Kidney (tissue), 14 donors: Measurements from ENCODE around the gene LARP1. TPM values are rescaled to one million over a fixed set of nuclear protein-coding genes. Genes with fewer than 3 reads are reported as not detected.
"Not testable (repeated sequence)": the region's sequence is repeated elsewhere in the genome, so short reads cannot be mapped to it uniquely, and the experiment has no call there.

Experiments used
- DNase-seq, 5 donors: peaks; one replicate each; pipeline ENCODE4 v3.0.0-alpha.2; 2013 to 2020
- FAIRE-seq: peaks from 2 replicates; lab custom pipeline; 2012; peaks lifted over from hg19 to GRCh38; lab: Jason Lieb, UNC
- H3K27ac ChIP-seq, 2 donors: one replicate each; pipeline ENCODE4 v1.7.0; 2013; ENCODE audit warnings: low read depth in 2 of 2, low read length in 2 of 2, inconsistent platforms in 1 of 2
- H3K27me3 ChIP-seq: one replicate; pipeline ENCODE4 v1.7.1; 2013; ENCODE audit warnings: low read length, inconsistent platforms; ENCODE audit not compliant: control insufficient read depth, insufficient read depth
- H3K36me3 ChIP-seq, 3 donors: one replicate each; pipeline versions ENCODE4 v1.7.0 to v1.7.1; 2013; ENCODE audit warnings: low read length in 3 of 3, control low read depth in 1 of 3, inconsistent platforms in 1 of 3; ENCODE audit not compliant: insufficient read depth in 3 of 3, control insufficient read depth in 2 of 3
- H3K4me1 ChIP-seq, 3 donors: one replicate each; pipeline versions ENCODE4 v1.7.0 to v1.7.1; 2013; ENCODE audit warnings: low read length in 3 of 3, inconsistent platforms in 1 of 3, low read depth in 1 of 3; ENCODE audit not compliant: control insufficient read depth in 2 of 3, insufficient read depth in 2 of 3
- H3K4me3 ChIP-seq, 3 donors: one replicate each; pipeline versions ENCODE4 v1.7.0 to v1.8.1; 2013; ENCODE audit warnings: low read length in 3 of 3, control low read depth in 1 of 3, inconsistent platforms in 1 of 3
- H3K9ac ChIP-seq, 3 donors: one replicate each; pipeline versions ENCODE4 v1.7.0 to v1.7.1; 2013; ENCODE audit warnings: low read length in 3 of 3, control low read depth in 1 of 3, inconsistent platforms in 1 of 3
- H3K9me3 ChIP-seq, 3 donors: one replicate each; pipeline versions ENCODE4 v1.7.0 to v1.7.1; 2013; ENCODE audit warnings: low read length in 3 of 3, control low read depth in 1 of 3, inconsistent platforms in 1 of 3; ENCODE audit not compliant: control insufficient read depth in 2 of 3, insufficient read depth in 1 of 3
- CTCF ChIP-seq: IDR thresholded peaks from 3 replicates; pipeline ENCODE4 v1.5.1; 2012; ENCODE audit warnings: mild to moderate bottlenecking, moderate library complexity, borderline replicate concordance; ENCODE audit not compliant: insufficient read depth; ENCODE audit errors: extremely low read depth
- intact Hi-C: fragments of 100-400 bp; cut with DNase I; formaldehyde crosslinking; loops from one replicate; pipeline ENCODE4 v1.11.1; 2022
- polyA plus RNA-seq: library from polyadenylated mRNA; stranded (reverse); fragments of 350-450 nt; fragmentation: Illumina TruSeq; extraction: RNeasy Lipid Tissue Mini Kit (QIAGEN cat#74804); gene quantifications from one replicate; pipeline ENCODE4 v1.2.3, GENCODE V29; 2014; ENCODE audit warnings: low read depth, low replicate concordance; ENCODE audit not compliant: insufficient read depth
- total RNA-seq: library from RNA; stranded (reverse); fragmentation: NEBNext Ultra II Directional; extraction: Animal tissue kit (Norgen Biotek cat#: 25700); gene quantifications from one replicate; pipeline ENCODE4 v1.2.1, GENCODE V29; 2021
- donor health status: control.
- donor health status: control.
- donor health status: control.
- donor health status: control.
- donor health status: control.
- donor health status: DM: yes; HTN: yes; CAD: no.
- donor health status: Normal renal cell carcinoma (clear cell type).

The LARP1 gene
- total and polyA plus RNA-seq, 2 donors from 2014 or later: 25.2 to 155 TPM

- Histone ChIP-seq H3K9ac (no peak overlapping the region), H3K27me3 (no peaks in the 10 kb centered on the region), H3K27ac (no peak overlapping the region), H3K4me1 (peaks cover 0 to 8% (median 0%) of the 10 kb centered on the region in 3 donors), H3K4me3 (no peak overlapping the region), H3K36me3 (peaks cover 2 to 25% (median 5%) of the 10 kb centered on the region in 3 donors), H3K9me3 (no peaks in the 10 kb centered on the region)
- DNase-seq (no peak), FAIRE-seq (no peak)
- no peak for TF ChIP-seq CTCF
- intact Hi-C loops: no loop called here
These were observed 78.9 kb downstream of the LARP1 start for GRCh38 chr5:154834053-154834452.

- intact Hi-C loops, DNase-seq, H3K27me3 ChIP-seq, H3K4me1 ChIP-seq, H3K9me3 ChIP-seq, H3K9ac ChIP-seq, FAIRE-seq, H3K27ac ChIP-seq, H3K4me3 ChIP-seq: not testable (repeated sequence)
- H3K36me3 ChIP-seq: peaks cover 0 to 11% (median 0%) of the 10 kb centered on the region in 3 donors
These were observed 80.5 kb downstream of the LARP1 start for GRCh38 chr5:154835701-154836052.

GRCh38 chr5:154836225-154836624 is 81.0 kb downstream of the LARP1 start:
- peaks cover 0 to 7% (median 0%) of the 10 kb centered on the region in 3 donors for H3K36me3 ChIP-seq
- H3K27ac ChIP-seq: no peak overlapping the region
- H3K4me3 ChIP-seq: no peak overlapping the region
- TF ChIP-seq CTCF: no peak
- intact Hi-C loops: no loop called here
- H3K27me3 ChIP-seq: no peaks in the 10 kb centered on the region
- no peaks in the 10 kb centered on the region for H3K9me3 ChIP-seq
- H3K4me1 ChIP-seq: peaks cover 0 to 11% (median 0%) of the 10 kb centered on the region in 3 donors
- FAIRE-seq: no peak
- no peak overlapping the region for H3K9ac ChIP-seq
- DNase-seq: no peak

GRCh38 chr5:154837009-154837901 is 82.1 kb downstream of the LARP1 start:
- no peak for FAIRE-seq
- TF ChIP-seq CTCF: no peak
- Histone ChIP-seq H3K4me1 (peaks cover 0 to 14% (median 0%) of the 10 kb centered on the region in 3 donors), H3K9ac (no peak overlapping the region), H3K27me3 (no peaks in the 10 kb centered on the region), H3K4me3 (no peak overlapping the region), H3K9me3 (no peaks in the 10 kb centered on the region), H3K36me3 (peaks cover 0 to 4% (median 0%) of the 10 kb centered on the region in 3 donors), H3K27ac (peak overlapping the region in 1 of 2 donors; percentile 11)
- no peak for DNase-seq
- intact Hi-C loops: no loop called here
